CD4-positive, alpha-beta T cell treated with Interferon gamma for 1 hour (primary cell): ENCODE measurements around the gene RHBDD2.
"Not testable (repeated sequence)": the region's sequence is repeated elsewhere in the genome, so short reads cannot be mapped to it uniquely, and the experiment has no call there.

Experiments
- DNase-seq: peaks from one replicate; pipeline ENCODE4 v3.0.0-alpha.2; 2020

The RHBDD2 gene

DNA sequence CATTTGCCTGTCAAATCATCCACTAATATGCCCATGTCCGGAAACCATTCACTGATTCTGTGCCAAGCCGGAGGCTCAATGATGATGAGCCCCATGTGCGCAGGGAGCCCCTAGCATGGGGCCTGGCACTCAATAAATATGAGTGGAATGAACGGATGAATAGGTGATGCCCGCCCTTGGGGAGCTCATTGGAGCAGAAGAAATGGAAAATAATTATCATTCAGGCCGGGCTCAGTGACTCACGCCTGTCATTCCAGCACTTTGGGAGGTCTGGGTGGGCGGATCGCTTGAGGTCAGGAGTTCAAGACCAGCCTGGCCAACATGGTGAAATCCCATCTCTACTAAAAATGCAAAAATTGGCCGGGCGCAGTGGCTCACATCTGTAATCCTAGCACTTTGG, 11.0 kb downstream of the RHBDD2 start:
- no peak for DNase-seq

DNA sequence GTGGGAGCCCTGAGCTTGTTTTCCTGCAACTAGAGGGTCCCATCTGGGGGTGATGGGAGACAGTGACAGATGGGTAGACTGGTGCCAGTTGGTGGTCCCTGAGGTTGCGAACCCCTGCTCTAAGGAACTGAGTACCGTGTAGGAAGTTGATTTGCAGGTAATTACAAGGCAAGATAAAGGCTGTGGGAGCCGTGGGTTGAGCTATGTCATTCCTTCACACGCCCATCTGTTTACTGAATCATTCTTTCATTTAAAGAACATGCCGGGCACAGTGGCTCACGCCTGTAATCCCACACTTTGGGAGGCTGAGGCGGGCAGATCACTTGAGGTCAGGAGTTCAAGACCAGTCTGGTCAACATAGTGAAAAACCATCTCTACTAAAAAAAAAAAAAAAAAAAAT, 12.4 kb downstream of the RHBDD2 start:
- not testable (repeated sequence) for DNase-seq

DNA sequence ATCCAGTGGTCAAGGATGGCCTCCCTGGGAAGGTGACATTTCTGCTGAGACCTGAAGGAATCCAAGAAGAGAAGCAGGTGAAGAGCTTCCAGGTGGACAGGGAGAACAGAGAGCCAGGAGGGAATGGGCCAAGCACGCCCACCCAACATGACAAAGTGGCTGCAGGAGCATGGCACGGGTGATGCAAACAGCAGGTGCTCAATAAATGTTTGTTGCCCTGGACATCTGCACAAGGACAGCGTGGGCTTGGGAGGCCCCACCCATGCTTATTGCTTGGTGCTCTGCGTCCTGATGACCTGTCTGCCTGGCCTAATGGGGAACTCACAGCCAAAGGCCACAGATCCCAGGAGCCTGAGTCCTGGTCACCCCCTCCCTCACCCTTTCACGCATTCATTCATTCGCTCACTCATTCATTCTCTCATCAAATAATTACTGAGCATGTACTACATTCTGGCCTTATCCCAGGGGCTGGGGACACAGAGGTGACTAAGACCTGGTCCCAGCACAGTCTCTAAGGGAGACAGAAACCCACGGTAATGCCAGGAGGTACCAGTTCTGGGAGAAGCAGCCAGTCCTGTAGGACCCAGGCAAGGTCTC, 13.1 kb downstream of the RHBDD2 start:
- no peak for DNase-seq

DNA sequence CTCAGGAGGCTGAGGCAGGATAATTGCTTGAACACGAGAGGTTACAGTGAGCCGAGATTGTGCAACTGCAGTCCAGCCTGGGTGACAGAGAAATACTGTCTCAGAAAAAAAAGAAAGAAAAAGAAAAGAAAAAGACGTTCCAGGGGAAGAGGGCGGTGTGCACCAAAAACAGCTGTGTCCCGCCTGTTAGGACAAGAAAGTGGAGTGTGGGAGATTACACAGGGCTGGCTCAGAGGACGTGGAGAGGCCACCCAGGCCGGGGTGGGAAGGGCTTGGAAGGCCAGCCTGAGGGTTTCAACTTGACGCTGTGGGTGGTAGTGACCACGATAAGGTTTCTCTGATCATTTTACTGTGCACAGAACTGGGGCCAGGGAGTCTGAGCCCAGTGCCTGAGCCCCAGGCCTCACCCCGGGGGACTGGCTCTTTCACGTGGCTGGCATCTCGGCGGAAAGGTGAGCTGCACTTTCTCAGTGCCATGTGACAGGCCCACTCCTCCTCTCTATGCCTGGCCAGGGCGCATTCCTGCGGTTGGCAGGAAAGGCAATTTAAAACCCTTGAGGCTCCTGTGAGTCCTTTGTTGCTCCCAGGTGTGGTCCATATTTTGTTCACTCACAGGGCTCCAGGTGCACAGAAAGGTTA, 13.9 kb downstream of the RHBDD2 start:
- DNase-seq, result no peak

GRCh38 chr7:75896803-75897327, 18.0 kb downstream of the RHBDD2 start:
- DNase-seq, result no peak

DNA sequence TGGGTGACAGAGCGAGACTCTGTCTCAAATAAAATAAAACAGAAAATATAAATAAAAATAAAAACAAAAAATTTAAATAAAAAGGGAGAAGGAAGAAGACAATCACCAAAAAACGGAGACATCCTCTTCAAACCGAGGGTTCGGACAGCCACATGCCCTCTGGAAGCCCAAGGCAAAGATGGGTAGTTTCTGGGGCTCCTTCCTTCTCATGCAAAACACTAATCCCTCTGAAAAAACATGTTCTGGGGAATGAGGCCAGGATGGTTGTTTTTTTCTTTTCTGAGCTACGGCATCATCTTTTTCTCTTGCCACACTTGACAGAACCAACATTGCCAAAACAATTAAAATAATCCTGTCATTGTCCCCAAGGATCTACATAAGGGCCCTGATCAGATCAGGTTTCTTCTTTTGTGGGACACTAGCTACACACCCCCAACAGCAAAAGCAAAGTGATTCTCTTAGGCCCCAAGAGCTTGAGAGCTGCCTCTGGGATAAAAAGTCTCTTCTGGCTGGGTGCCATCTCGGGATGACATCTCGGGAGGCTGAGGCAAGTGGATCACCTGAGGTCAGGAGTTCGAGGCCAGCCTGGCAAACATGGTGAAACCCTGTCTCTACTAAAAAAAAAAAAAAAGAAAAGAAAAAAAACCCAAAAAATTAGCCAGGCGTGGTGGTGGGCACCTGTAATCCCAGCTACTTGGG, 21.9 kb downstream of the RHBDD2 start:
- DNase-seq, result no peak

DNA sequence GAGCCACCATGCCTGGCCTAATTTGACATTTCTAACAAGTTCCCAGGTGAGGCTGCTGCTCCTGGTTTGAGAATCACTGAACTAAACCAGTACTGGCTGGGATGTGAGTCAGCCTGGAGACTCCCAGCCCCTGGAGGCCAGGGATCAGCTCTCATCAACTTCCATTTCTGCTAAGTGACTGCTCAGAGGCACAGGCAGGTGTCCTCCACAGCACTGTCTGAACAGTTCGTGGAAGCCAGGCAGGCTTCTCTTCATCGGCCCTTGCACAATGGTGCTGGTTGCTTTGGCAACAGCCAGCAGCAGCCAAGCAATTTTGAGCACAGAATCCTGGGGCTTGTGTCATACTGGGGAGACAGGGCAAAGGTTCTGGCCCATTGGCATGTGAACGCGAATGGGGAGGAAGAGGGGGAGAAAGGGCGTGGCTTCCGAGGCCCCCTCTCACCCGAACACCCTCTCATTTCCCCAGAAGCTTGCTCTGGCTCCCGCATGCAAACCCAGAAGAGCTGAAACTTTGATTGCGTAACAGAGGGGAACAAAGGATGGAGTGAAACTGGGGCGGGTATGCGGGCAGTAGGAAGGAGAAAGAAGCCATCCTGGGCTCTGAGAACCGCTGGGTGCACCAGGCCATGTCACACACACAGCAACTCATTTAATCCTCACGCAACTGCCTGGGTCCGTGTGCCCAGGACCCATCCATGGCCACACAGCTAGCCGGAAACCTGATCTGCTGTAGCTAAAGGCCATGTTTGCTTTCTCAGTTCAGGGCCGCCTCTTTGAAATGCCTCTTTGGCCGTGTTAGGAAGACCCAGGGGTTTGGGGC, 27.2 kb downstream of the RHBDD2 start:
- peak; percentile 84 for DNase-seq

DNA sequence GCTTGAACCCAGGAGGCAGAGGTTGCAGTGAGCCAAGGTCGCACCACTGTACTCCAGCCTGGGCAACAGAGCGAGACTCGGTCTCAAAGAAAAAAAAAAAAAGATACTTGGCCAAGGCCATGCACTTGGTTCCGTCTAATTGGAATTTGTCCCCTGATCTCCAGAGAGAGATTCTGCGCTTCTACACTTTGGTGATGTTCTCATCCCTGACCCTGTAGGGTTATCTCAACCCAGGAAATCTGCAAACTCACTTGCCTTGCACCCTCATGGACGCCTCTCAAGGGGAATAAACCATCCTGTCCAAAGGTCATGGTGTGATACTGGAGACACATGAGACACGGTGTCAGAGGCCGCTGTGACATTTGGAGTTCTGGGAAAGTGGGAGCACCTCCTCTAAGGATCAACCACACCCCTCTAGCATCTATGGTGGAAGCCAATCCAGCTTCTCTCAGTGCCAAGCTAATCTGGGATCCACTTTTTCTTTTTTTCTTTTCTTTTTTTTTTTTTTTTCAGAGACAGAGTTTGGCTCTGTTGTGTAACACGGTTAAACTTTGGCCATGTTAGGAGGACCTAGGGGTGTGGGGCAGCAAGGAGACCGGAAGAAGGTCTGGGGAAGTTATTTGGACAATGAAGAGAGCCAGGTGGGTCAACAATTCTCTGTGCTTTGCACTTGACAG, 28.3 kb downstream of the RHBDD2 start:
- DNase-seq, result no peak

GRCh38 chr7:75907668-75908039, 28.8 kb downstream of the RHBDD2 start:
- not testable (repeated sequence) for DNase-seq

DNA sequence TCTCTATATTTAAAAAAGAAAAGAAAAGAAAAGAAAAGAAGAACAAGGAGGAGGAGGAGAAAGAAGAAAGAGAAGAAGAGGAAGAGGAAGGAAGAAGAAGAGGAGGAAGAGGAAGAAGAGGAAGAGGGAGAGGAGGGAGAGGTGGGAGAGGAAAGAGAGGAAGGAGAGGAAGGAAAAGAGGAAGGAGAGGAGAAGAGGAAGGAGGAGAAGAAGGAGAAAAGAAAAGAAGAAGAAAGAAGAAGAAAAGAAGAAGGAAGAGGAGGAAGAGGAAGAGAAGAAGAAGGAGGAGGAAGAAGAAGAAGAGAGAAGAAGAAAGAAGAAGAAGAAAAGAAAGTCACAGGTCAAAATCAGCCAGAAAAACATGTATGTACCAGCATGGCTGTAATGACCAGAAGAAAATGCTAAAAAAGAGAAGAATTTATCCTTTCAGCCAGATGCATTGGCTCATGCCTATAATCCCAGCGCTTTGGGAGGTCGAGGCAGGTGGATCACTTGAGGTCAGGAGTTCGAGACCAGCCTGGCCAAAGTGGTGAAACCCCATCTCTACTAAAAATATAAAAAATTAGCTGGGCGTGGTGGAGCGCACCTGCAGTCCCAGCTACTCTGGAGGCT, 30.8 kb downstream of the RHBDD2 start:
- no peak for DNase-seq

DNA sequence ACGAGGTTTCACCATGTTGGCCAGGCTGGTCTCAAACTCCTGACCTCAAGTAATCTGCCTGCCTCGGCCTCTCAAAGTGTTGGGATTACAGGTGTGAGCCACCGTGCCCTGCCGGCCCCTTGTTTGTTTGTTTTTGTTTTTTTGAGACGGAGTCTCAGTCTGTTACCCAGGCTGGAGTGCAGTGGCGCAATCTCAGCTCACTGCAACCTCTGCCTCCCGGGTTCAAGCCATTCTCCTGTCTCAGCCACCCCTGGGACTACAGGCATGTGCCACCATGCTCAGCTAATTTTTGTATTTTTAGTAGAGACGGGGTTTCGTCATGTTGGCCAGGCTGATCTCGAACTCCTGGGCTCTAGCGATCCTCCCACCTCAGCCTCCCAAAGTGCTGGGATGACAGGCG, 32.4 kb downstream of the RHBDD2 start:
- DNase-seq, result not testable (repeated sequence)

DNA sequence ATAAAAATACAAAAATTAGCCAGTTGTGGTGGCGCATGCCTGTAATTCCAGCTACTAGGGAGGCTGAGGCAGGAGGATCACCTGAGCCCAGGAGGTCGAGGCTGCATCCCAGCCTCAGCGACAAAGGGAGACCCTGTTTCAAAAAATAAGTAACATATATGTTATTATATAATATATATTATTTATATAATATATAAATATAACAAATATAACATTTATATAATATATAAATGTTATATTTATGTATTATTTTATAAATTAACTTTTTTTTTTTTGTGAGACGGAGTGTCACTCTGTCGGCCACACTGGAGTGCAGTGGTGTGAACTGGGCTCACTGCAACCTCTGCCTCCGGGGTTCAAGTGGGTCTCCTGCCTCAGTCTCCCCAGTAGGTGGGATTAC, 34.6 kb downstream of the RHBDD2 start:
- no peak for DNase-seq

DNA sequence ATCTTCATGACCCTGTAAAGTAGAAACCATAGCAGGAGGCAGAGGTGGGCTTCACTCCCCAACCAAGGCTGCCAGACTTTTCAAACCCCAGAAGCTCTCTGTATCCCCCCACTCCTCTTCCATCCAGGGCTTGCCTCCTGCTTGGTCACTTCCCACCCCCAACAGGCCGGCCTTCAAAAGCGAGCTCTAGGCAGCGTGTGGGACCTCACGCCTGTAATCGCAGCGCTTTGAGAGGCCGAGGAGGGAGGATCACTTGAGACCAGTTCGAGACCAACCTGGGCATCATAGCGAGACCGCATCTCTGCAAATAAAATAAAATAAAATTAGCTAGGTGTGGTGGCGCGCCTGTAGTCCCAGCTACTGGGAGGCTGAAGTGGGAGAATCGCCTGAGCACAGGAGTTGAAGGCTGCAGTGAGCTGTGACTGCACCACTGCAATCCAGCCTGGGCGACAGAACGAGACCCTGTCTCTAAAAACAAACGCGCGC, 35.4 kb downstream of the RHBDD2 start:
- no peak for DNase-seq

- peak; percentile 96 for DNase-seq
These were observed 36.0 kb downstream of the RHBDD2 start, which contains the start of gene POR for GRCh38 chr7:75914655-75915415. POR (plus strand) TSS chr7:75915155; CDS start chr7:75954002, 38,847 bp downstream.

GRCh38 chr7:75915416-75916156, 36.8 kb downstream of the RHBDD2 start:
- DNase-seq, result no peak

DNA sequence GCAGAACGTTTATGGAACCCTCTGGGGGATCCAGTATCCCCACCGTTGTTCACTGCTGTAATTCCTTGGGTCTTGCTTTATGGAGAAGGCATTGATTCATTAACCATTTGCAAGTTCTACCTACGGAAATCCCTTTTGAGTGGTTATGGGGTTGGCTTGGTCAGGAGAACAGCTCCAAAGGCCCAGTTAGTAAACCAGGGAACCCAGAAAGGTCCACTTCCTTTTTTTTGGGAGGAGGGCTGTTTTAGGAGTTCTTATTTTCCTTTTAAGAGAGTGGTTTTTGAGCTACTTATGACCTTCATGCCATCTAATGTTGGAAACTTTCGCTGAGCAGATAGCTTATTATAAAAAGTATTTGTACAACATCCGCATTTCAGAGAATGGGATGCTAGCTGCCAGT, 37.4 kb downstream of the RHBDD2 start:
- DNase-seq, result no peak

DNA sequence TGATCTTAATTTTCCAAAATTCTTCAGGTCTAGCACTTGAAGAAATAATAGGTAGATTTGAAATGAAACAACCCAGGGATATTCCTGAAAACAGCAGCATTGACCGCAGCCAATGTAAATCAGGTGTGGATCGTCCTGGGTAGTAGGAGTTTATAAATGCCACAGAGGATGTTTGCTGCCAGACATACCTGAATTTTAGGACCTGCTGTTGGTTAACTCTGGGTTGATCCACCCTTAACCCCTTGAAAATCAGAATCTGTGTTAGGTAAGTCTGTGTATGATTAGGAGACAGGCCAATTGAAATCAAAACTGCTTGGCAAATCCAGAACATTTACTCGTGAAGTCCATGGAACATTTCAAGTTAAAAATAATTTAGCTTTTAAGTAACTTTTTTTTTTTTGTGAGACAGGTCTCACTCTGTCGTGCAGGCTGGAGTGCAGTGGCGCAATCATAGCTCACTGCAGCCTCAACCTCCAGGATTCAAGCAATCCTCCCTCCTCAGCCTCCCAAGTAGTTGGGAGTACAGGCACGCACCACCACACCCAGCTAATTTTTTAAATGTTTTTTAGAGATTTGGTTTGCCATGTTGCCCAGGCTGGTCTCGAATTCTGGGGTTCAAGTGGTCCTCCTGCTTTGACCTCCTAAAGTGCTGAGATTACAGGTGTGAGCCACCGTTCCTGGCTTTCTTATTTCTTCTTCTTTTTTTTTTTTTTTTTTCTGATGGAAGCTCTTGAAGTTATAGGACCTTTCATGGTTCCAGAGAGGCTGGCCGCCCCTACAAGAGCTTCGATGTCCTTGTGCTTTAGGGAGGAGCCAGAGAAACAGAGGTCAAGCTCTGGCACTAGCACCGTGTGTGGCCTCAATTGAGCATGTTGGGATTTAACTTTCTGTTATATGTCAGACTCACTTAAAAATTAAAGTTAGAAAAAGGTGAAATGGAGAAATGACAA, 38.1 kb downstream of the RHBDD2 start:
- no peak for DNase-seq

DNA sequence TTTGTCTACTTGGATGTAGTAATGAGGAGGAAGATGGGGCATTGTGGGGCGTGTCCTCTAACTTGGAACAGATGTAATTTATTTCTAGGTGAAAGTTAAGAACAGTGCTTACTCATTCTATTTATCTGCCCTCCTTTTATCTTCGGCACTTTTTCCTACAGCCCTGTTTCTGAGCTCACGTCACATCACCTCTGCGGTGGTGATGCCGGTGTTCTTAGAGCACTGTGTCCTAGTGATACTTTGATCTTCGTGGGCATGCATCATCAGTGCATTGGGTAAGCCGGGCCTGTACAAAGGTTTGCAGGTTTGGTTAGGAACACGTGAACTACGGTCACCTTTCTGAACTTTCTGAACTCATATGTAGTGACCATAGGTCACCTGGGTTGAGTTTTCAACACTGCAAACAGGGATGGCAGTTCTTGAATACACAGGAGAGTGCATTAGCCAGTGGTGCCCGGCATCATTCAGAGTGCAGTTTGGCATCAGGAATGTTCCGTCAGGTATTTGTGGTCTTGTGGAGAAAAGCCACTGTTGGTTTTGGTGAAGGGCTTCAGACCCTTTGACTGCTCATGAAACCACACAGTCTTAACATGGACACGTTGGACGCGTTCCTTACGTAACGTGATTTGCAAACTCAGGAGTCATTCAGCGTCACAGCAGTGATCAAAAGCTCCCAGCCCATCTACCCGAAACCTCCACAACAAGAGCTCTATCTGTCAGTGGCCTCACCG, 41.8 kb downstream of the RHBDD2 start:
- DNase-seq, result no peak

DNA sequence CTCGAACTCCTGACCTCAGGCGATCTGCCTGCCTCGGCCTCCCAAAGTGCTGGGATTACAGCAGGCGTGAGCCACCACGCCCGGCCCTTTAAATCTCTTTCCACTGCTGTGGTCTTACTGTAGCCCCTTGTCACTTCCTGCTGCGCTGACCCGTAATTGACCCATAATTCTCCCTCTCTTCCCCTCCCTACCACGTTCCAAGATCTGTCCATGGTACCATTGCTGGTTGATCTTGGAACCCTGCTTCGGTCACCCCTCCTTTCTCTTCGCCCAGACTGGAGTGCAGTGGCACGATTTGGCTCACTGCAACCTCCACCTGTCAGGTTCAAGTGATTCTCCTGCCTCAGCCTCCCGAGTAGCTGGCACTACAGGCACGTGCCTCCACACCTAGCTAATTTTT, 42.6 kb downstream of the RHBDD2 start:
- no peak for DNase-seq
